ENCODE data around the gene SEMA3E. TPM values are rescaled to one million over a fixed set of nuclear protein-coding genes. Genes with fewer than 3 reads are reported as not detected.

SEMA3E gene
- total and polyA plus RNA-seq, 2 experiments from 2014 or later: 7.0 to 14.0 TPM

DNA sequence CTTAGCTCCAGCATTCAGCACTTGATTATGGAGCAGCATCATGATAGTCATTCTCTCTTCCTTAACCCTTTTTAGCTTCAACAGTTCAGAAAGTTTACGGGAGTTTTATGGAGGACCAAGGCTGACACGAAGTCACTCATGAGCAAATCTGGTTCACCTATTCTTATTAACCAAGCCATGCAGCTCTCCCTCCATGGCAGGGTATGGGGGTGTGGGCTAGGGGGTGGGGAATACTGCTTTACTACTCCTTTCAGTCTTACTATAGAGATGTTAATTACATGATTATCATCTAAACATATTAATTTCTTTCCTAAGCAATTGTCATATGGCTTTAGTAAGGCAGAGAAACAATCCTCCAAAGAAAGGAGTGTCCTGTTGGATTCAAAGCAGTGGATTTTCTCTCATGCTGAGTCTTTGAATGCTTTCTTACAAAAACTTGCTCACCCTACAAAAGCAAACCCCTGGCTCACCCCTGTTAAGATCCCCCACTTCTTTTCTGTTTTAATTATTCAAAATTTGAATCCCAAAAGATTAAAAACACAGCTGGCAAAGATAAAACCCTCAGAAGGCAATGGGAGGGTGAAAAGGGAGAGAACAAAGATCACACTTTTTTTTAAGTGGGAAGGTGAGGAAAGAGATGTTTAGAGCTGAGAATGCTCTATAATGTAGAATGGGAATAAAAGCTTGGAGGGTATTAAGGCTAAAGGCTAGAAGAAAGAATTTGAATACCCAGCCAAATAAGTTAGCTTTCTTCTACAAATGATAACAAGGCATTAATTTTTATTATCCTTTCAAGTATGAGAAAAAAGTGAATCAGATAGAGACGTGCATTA, 46.4 kb upstream of the SEMA3E start:
- Histone ChIP-seq H3K27ac (no peak overlapping the region), H3K4me1 (ENCODE audit: insufficient read depth) (no peaks in the 10 kb centered on the region), H3K4me2 (no peak overlapping the region), H4K20me1 (ENCODE audit: insufficient read depth, poor library complexity, severe bottlenecking) (no peaks in the 10 kb centered on the region), H3K79me2 (no peaks in the 10 kb centered on the region), H2AFZ (no peak overlapping the region), H3K9me3 (ENCODE audit: low read depth) (no peaks in the 10 kb centered on the region), H3K36me3 (replicated peaks; ENCODE audit: insufficient read depth, low read depth) (no peaks in the 10 kb centered on the region), H3K9me2 (replicated peaks; ENCODE audit: insufficient read depth) (no peaks in the 10 kb centered on the region), H3K27me3 (no peaks in the 10 kb centered on the region), H3K4me3 (no peak overlapping the region)
- WGBS (ENCODE audit: low lambda C conversion rate, missing lambda C conversion rate): 58% methylated on average over 3 of the region's 3 CpGs
- no peak for TF ChIP-seq EZH2phosphoT487 (IDR thresholded peaks at IDR 0.05; ENCODE audit: low read depth, severe bottlenecking, unreplicated experiment)
- no peak for TF ChIP-seq EZH2 (IDR thresholded peaks at IDR 0.05; ENCODE audit: borderline replicate concordance)
- TF ChIP-seq, protein P1, sequence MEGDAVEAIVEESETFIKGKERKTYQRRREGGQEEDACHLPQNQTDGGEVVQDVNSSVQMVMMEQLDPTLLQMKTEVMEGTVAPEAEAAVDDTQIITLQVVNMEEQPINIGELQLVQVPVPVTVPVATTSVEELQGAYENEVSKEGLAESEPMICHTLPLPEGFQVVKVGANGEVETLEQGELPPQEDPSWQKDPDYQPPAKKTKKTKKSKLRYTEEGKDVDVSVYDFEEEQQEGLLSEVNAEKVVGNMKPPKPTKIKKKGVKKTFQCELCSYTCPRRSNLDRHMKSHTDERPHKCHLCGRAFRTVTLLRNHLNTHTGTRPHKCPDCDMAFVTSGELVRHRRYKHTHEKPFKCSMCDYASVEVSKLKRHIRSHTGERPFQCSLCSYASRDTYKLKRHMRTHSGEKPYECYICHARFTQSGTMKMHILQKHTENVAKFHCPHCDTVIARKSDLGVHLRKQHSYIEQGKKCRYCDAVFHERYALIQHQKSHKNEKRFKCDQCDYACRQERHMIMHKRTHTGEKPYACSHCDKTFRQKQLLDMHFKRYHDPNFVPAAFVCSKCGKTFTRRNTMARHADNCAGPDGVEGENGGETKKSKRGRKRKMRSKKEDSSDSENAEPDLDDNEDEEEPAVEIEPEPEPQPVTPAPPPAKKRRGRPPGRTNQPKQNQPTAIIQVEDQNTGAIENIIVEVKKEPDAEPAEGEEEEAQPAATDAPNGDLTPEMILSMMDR (IDR thresholded peaks at IDR 0.05; ENCODE audit: poor library complexity): no peak
- DNase-seq (ENCODE audit: low spot score): no peak

DNA sequence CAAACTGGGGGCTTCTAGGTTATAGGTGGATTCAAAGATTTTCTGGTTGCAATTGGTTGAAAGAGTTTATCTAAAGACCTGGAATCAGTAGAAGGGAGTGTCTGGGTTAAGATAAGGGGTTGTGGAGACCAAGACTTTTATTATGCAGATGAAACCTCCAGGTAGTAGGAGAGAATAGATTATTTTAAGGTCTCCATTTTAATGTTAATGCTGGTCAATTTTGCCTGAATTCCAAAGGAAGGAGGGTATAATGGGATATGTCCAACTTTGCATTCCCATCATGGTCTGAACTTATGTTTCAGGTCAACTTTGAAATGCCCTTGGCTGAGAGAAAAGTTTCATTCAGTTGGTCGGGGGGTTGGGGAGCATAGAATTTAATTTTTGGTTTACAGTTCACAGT, 44.3 kb upstream of the SEMA3E start:
- Histone ChIP-seq H2AFZ (no peak overlapping the region), H3K4me2 (no peak overlapping the region), H3K4me3 (no peak overlapping the region), H3K4me1 (ENCODE audit: insufficient read depth) (no peaks in the 10 kb centered on the region), H3K36me3 (replicated peaks; ENCODE audit: insufficient read depth, low read depth) (no peaks in the 10 kb centered on the region), H3K9me2 (replicated peaks; ENCODE audit: insufficient read depth) (no peaks in the 10 kb centered on the region), H3K27me3 (no peaks in the 10 kb centered on the region), H3K79me2 (no peaks in the 10 kb centered on the region), H3K27ac (no peak overlapping the region), H4K20me1 (ENCODE audit: insufficient read depth, poor library complexity, severe bottlenecking) (no peaks in the 10 kb centered on the region), H3K9me3 (ENCODE audit: low read depth) (no peaks in the 10 kb centered on the region)
- DNase-seq (ENCODE audit: low spot score): no peak
- TF ChIP-seq EZH2phosphoT487 (IDR thresholded peaks at IDR 0.05; ENCODE audit: low read depth, severe bottlenecking, unreplicated experiment) (no peak), EZH2 (IDR thresholded peaks at IDR 0.05; ENCODE audit: borderline replicate concordance) (no peak)
- TF ChIP-seq, protein P1 (IDR thresholded peaks at IDR 0.05; ENCODE audit: poor library complexity): no peak
- 85% methylated on average over 1 of the region's 1 CpG for WGBS (ENCODE audit: low lambda C conversion rate, missing lambda C conversion rate)

- Histone ChIP-seq H3K27me3 (no peaks in the 10 kb centered on the region), H3K4me2 (no peak overlapping the region), H2AFZ (no peak overlapping the region), H3K4me3 (no peak overlapping the region), H3K79me2 (no peaks in the 10 kb centered on the region), H3K36me3 (replicated peaks; ENCODE audit: insufficient read depth, low read depth) (no peaks in the 10 kb centered on the region), H3K9me2 (replicated peaks; ENCODE audit: insufficient read depth) (no peaks in the 10 kb centered on the region), H3K9me3 (ENCODE audit: low read depth) (no peaks in the 10 kb centered on the region), H3K4me1 (ENCODE audit: insufficient read depth) (no peaks in the 10 kb centered on the region), H4K20me1 (ENCODE audit: insufficient read depth, poor library complexity, severe bottlenecking) (no peaks in the 10 kb centered on the region), H3K27ac (no peak overlapping the region)
- TF ChIP-seq EZH2phosphoT487 (IDR thresholded peaks at IDR 0.05; ENCODE audit: low read depth, severe bottlenecking, unreplicated experiment): no peak
- TF ChIP-seq EZH2 (IDR thresholded peaks at IDR 0.05; ENCODE audit: borderline replicate concordance): no peak
- TF ChIP-seq, protein P1 (IDR thresholded peaks at IDR 0.05; ENCODE audit: poor library complexity): no peak
- DNase-seq (ENCODE audit: low spot score): no peak
- WGBS (ENCODE audit: low lambda C conversion rate, missing lambda C conversion rate): 75% methylated on average over 4 of the region's 4 CpGs
Measured at GRCh38 chr7:83691095-83691494, 42.2 kb upstream of the SEMA3E start.
